GDM1 (cell line): ENCODE data around the gene C10orf90.

Source experiments
- DNase-seq: peaks from one replicate; lab custom pipeline; 2025; lab: John Stamatoyannopoulos, UW

C10orf90 gene

DNA sequence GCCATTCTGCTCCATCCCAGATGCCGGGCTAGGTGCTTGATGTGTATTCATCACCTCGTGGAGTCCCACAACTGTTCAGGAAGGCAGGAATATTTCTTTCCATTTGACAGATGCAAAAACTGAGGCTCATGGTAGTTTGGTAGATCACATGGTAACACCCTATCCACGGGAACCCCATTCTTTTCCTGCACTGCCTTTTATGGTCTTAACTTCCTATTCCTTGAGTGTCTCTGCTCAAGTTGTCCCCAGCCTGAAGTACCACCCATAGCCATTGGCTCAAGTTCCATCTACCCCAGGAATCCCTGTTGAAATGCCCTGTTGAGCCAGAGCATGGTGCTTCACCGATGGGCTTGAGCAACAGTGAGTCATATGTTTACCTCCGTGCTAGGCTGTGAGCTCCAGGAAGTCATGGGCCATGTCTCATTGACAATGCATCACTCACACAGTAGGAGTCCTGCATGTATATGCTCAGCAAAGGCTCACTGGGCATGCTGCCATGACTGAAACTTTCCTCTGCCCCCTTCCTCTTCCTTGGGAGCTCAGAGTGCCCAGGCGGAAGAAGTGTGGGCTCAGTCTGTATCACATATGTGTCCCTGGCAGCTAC, 210.5 kb downstream of the C10orf90 start:
- no peak for DNase-seq

DNA sequence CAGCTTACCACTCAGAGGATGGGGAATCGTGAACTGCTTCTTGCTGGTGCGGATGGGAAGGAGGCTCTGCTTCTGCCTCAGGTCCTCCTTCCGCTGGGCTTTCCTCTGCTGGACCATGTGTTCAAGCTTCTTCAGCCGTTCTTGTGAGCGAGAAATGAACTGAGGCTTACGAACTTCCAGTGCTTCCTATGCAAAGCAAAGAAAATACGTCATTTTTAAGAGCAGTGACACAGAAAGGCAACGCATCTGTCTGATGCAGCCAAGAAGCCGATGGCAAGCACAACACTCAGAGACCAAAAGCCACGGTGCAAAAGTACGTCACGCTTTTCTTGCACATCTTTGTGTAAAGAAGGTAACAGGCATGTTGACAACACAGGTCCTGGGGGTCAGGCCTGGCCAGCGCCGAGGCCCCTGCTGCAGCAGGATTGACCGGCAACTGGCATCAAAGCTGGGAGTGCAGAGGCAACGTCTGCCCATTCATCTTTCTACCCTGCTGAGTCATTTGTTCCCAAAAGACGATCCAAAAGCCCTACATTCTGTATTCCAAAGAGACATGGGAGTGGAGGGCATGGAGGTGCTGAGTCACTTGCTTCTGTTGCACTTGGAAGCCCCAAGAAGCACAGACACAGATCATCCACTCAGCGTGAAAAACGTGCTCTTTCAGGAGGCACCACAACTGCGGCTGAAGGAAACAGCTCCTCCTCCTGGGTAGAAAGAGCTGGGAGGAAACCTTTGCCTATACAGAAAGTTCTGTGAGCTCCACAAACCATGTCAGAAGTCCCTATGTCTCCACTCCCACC, 211.3 kb downstream of the C10orf90 start:
- DNase-seq = no peak

DNA sequence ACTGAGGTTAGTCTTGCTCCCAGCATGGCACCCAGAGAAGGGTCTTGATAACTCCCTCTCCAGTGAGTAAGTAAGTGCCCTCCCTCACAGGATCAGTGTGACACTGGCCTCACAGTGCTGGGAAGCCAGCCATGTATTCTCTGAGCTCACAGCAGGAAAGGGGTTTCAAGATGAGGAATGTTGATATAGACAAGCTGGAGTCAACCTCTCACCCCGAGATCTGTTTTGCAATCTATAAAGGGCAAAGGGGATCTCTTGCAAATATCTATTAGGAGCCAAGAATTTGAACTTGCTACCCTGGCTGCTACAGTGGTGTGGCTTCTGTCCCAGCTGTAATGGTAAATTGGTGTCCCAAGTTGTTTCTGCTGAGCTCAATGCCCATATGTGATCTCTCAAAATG, 212.0 kb downstream of the C10orf90 start:
- DNase-seq = no peak

DNA sequence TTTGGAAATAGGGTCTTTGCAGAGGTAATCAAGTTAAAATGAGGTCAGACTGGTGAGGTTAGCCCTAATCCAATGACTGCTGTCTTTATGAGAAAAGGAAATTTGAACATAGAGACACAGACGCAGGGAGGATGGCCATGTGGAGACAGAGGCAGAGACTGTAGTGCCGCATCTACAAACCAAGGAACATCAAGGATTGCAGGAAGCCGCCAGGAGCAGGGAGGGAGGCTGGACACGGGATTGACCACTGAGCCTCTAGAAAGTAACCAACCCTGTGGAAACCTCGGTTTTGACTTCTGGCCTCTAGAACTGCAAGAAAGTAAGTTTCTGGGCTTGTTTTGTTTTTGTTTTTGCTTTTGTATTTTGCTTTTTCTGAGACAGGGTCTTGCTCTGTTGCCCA, 213.9 kb downstream of the C10orf90 start:
- no peak for DNase-seq

DNA sequence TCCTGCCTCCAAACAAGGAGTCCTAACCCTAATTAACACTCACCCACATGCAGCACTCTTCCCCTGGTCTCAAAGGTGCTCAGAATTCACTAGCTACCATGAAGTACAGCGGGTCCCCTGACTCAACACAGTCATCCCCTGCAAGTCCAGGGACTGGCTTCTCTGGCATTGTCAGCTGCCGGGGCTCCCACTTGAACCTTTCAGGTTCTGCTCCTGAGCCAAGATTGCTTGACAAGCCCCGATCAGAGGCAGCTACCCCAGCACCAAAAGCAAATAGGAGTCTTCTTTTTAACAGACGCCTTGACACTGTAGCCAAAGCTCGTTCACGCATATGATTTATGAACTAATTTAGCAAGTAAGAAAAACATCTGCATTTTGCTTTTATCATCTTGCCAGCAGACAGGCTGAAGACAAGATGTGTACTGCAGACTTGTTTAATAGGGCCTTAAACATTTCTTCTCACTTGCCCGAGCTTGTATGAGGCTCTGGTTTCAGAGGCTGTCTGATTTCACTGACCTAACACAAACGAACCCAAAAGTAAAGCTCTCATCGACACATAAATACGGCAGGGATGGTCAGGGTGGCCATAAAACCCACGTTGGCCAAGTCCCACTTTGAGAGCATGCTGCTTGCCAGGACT, 214.6 kb downstream of the C10orf90 start:
- no peak for DNase-seq

DNA sequence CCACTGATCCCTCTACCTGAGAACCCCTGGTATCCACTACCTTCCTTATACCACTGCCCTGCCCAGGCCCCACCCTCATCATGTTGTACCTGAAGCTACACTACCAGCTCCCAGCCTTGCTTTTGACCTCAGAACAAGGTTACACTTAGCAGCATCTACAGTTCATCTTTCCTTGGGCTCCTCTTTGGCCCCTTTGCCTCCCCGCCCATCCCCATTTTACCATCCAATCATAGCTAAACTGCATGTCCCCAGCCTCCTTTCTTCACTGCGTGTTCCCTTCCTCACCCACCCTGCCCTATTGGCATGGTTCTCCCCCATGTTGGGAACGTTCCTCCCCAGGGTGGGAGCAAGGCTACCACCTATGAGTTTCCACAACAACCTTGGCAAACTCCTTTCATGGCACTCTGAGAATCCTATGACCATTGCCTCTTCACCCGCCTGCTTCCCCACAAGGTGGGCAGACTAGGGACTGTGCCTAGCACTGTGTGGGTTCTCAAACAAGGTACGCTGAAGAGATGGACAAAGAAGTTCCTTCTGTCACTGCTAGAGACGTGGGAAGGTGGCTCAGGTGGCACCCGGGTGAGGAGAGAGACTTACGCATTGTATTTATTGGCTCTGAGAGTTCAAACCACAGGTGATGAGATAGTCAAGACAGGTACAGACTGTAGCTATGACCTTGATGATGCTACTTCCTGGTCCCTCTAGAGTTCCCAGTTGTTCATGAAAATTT, 215.3 kb downstream of the C10orf90 start:
- no peak for DNase-seq

DNA sequence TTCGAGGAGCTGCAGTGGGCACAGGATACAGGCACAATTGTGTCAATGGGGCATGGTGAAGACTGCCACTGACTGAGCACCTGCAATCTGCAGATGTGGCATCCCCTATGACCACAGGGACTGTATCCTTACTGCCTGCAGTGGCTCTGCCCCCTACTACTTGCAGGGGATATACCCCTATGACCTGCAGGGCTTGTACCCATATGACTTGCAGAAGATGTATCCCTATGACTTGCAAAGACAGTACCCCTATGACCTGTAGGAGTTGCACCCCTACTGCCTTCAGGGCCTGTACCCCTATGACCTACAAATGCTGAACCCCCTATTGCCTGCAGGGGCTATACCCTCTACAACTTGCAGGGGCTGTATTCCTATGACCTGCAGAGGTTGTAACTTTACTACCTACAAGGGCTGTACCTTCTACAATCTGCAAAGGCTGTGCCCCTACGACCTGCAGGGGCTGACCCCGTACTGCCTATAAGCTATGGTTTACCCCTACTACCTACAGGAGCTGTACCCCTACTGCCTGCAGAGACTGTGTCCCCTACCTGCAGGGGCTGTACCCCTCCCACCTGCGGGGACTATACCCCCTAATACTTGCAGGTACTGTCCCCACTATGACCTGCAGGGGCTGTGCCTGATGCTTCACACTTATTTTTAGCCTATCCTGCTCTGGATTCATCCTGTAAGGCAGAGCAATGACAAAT, 216.3 kb downstream of the C10orf90 start:
- no peak for DNase-seq

DNA sequence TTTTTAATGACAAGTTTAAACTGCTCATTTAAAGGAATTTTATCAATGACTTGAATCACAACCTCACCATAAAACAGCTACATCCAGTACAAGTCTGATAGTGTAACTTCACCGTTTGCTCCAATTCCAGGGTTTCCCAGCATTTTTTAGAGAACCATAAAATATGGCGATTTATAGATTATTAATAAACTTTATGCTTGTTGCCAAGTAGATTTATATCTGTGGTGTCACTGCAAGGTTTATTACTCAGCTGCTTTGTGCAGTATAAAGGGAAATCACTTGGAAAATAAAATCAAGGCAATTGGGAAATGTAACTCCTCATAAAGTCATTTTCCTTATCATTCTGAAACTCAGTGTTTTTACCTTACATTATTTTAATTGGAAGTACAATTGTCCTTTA, 218.2 kb downstream of the C10orf90 start:
- no peak for DNase-seq

DNA sequence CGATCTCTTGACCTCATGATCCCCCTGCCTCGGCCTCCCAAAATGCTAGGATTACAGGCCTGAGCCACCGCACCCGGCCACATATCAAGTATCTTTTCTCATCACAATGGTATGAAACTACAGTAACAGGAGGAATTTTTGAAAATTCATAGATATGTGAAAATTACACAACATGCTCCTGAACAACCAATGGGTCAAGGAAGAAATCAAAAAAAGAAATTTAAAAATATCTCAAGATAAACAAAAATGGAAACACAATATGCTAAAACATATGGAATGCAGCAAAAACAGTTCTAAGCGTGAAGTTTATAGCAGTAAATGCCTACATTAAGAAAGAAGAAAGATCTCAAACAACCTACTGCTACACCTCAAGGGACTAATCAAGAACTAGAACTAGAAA, 222.4 kb downstream of the C10orf90 start:
- DNase-seq = no peak

DNA sequence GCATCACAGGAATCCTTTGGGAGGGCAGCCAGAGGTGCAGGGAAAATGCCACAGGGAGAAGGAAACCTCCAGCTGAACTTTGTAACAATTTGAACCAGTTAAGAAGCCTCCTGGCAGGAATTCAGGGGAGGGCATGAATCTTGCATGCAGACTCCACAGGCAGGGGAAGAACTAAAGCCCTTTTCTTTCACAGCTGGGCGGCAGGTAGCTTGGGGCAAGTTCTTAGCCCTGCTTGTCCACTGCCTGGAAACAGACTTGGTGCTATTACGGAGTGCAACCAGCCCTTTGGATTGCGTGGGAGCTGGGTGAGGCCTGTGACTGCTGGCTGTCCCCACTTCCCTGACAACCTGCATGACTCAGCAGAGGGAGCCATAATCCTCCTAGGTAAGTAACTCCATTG, 230.6 kb downstream of the C10orf90 start:
- DNase-seq = no peak

DNA sequence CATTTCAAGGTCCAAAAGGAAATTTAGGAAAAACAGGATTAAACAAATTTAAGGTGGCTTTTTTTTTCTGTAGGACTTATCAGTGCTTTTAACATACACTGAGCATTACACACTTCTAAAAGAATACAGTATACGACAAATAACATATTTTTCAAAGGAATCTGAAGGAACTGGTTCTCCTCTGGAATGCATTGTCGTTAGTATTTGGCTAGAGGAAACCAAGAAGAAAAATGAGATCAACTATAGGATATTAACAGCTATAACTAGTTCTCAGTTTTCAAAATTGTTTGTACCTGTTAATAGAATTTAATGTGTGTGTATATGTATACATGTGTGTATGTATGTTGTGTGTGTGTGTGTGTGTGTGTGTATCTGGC, 232.1 kb downstream of the C10orf90 start:
- no peak for DNase-seq

DNA sequence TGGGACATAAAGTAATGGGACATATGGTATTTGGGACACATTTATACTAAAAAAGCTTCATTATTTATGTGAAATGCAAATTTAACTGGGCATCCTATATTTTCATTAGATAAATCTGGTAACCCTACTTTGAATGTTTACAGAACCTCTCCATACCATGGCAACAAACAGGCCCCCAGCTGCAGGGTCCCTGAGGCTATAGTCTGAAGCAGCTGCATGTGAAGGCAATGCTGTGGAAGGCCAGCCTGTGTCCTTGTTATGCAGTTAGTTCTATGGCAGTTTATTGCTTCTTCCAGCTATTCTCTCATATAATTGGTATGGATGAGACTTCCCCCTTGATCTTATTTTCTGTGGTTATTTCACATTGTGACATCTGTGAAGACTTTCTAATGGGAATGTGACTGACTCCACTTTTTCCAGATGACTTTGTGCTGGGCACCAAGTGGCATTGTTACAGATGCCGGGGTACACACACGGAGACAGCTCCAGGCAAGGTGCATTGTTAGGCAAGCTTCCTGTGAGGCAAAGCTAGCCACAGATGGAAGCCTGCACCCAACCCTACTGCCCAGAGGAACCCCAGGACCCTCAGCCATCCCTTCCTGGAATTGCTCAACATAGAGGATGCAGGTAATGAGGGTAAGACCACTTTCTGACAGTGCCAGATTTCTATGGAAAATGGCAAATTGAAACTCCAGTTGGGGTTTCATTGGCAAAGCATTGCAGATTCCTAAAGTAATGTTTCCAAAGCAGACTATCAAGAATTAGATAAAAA, 232.7 kb downstream of the C10orf90 start:
- no peak for DNase-seq

DNA sequence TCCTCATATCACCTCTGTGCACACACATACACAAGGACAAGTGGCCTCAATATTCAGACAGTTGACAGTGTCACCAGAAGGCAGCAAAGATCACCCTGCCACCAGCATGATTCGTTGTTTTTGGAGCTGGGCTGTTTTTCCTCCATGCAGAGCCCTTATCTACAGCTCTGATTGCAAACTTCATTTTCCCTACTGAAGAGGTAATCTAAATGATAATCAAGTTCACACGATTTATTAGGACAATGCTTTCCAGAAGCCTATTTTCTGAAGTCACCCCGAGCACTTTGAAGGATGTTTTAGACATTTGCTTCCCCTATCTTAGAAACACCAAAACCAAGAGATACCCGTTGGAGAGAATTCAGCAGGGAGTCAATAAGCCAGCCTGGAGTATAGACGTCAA, 236.3 kb downstream of the C10orf90 start:
- DNase-seq = no peak

DNA sequence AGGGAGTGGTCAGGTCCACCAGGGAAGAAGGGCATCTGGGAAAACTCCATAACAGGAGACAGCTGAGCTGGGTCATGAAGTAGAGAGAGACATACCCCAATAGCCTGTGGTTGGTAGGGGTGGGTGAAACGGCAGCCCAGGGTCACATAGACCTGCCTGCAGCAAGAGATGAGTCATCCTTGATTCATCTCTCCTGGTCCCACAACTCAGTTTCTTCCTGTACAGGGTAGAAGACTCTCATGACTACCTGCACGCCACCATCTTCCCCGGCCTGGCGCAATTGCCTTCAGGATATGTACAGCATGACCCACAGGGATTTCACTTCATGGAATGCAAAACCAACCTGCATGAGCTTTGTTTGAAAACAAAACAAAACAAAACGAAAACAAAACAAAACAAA, 237.1 kb downstream of the C10orf90 start:
- DNase-seq = no peak

DNA sequence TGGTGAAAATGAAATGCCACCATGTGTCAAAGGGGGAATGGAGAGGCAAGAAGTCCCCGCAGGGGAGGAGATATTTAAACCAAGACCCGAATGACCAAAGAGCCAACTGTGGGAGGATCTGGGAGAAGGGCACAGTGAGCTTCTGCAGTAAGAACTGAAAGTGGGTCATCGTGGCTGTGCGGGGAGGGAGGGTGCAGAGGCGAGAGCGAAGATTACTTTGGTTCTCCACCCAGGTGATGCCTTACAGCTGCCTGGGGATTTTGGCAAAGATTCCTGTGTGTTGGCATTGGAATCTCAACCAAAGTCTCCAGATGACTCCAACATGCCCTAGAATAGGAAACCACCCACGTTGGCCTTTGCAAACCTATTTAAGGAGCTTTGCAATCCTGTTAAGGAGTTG, 238.0 kb downstream of the C10orf90 start:
- DNase-seq = no peak

DNA sequence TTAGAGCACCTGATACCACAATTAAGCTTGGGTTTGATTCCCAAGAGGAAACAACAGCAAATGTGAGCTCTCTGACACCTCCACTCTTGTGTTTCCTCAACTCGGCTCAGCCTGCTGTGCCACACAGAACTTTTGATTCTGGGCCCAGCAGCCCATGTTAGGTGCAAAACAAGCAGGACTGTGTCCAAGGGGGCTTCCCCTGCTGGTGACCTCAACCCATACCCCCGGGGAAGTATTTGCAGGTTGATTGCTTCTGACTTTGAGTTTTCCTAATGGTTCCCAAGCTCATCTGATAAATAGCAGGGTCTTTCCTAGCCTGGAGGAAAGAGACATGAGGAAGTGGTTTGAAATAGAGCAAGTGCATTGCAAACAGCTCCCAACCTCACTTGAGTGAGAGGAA, 238.7 kb downstream of the C10orf90 start:
- no peak for DNase-seq

DNA sequence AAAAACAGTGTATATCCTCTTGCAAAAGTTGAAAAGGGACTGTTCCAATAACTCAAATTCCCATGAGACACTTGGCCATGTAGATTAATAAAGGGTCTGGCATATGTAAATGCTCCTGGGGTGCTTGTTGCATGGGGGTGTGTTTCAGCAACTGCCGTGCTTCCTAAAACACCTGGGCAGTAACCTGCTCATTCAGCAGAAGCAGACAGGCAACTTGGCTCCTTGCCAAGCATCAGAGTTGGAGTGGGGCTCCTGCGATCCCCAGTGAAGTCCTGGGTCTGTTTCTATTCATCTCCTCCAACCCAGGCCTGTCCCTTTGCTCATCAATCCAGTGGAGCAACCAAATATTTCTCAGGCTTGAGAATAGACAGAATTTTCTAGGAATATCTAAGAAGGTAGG, 240.0 kb downstream of the C10orf90 start:
- no peak for DNase-seq

DNA sequence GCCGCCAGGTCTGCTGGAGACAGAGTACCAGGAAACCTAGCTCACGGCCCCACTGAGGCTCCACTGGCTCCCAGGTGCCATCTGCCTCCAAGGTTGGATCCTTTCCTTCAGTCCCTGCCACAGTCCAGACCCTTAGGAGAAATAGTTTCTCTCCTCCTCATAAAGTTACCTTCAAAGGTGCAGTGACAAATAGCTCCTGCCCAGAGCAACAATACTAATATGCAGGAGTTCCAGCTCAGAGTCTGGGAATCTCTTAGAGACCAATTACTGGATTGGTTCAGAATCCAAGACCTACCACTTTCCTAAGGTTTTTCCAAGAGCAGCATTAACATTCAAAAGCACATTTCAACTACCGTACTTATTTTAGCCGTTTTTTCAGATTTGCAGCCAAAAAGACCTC, 241.2 kb downstream of the C10orf90 start:
- DNase-seq = no peak

DNA sequence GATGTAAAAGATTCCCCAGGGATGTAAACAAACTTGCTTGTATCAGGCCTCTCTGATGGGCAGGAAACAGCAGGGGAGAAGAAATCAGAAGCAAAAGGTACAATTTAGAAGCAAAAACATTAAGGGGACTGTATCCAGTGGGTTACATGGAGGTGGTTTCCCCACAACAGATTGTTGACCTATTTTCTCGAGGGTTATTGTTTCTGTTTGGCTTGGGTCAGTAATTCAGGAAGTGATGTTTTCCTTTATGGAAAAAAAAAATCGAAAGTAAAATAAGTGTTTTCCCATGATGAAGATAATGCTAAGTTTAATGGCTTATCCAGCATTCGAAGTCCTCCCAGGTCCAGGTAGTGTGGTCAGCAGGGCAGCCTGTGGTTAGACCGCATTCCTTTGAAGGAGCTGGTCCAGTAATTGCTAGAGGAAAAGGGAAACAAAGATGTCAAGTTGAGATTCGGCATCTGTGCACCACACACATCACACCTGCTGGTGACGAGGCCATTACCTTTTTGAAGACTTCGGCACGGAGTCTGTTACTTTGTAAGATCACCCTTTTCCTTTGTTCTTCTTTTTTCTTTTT, 244.9 kb downstream of the C10orf90 start:
- no peak for DNase-seq

DNA sequence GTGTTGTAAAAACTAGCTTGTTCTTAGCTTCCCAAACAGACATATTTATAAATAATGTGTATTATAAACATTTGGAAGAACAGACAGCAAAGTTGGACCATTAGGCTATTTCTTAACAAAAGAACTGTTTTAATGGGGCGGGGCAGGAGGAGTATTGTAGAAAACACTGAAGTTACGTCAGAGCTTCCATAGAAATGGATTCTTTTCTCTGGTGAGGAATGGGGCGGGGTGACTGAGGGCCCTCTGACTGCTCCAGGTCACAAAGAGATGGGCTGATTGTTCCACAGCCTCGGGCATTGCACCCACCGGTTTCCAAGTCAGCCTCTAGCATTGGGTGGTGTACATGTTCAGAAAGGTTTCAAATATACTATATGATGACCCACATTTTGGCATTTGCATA, 245.5 kb downstream of the C10orf90 start:
- no peak for DNase-seq
